Activated CD4-positive, alpha-beta T cell treated with anti-CD3 and anti-CD28 coated beads, Interleukin-2, Interleukin-4, amounts not matched to agents 100 ng/mL and 50 ng/mL, durations not matched to agents 16 hours and 8 hours (primary cell): Measurements from ENCODE around the gene PTPRN2.
"Not testable (repeated sequence)": the region's sequence is repeated elsewhere in the genome, so short reads cannot be mapped to it uniquely, and the experiment has no call there.

ENCODE experiments used
- DNase-seq: peaks from one replicate; pipeline ENCODE4 v3.0.0-alpha.2; 2020; ENCODE audit warnings: low spot score

PTPRN2 gene

GRCh38 chr7:158350166-158350900, 237.3 kb downstream of the PTPRN2 start:
- no peak for DNase-seq

- no peak for DNase-seq
Measured at GRCh38 chr7:158348446-158348845, 239.2 kb downstream of the PTPRN2 start.

GRCh38 chr7:158348039-158348438, 239.6 kb downstream of the PTPRN2 start:
- not testable (repeated sequence) for DNase-seq

GRCh38 chr7:158345731-158346130, 241.9 kb downstream of the PTPRN2 start:
- no peak for DNase-seq

- no peak for DNase-seq
Measured at GRCh38 chr7:158344706-158345300, 242.8 kb downstream of the PTPRN2 start.

- DNase-seq = no peak
Measured at GRCh38 chr7:158343936-158344455, 243.6 kb downstream of the PTPRN2 start.

- DNase-seq = no peak
Measured at GRCh38 chr7:158343526-158343925, 244.1 kb downstream of the PTPRN2 start.

- not testable (repeated sequence) for DNase-seq
Measured at GRCh38 chr7:158341097-158341496, 246.5 kb downstream of the PTPRN2 start.

GRCh38 chr7:158336952-158337351, 250.7 kb downstream of the PTPRN2 start:
- DNase-seq = not testable (repeated sequence)

GRCh38 chr7:158332516-158332915, 255.1 kb downstream of the PTPRN2 start:
- DNase-seq = not testable (repeated sequence)

GRCh38 chr7:158331826-158332450, 255.7 kb downstream of the PTPRN2 start:
- not testable (repeated sequence) for DNase-seq

GRCh38 chr7:158329686-158330085, 257.9 kb downstream of the PTPRN2 start:
- no peak for DNase-seq

- DNase-seq = no peak
Measured at GRCh38 chr7:158329014-158329610, 258.5 kb downstream of the PTPRN2 start.

- DNase-seq = no peak
Measured at GRCh38 chr7:158328376-158329013, 259.1 kb downstream of the PTPRN2 start.

- DNase-seq = no peak
Measured at GRCh38 chr7:158327571-158328180, 259.9 kb downstream of the PTPRN2 start.

- DNase-seq = no peak
Measured at GRCh38 chr7:158327012-158327411, 260.6 kb downstream of the PTPRN2 start.

- no peak for DNase-seq
Measured at GRCh38 chr7:158325530-158326381, 261.9 kb downstream of the PTPRN2 start.

GRCh38 chr7:158324397-158325360, 262.9 kb downstream of the PTPRN2 start:
- no peak for DNase-seq

GRCh38 chr7:158323741-158324396, 263.8 kb downstream of the PTPRN2 start:
- DNase-seq = no peak
